Activated T-cell treated with anti-CD3 and anti-CD28 coated beads, Interleukin-2, amount 50 U/mL, for 4 hours (primary cell): ENCODE results near the gene OTOP3. TPM values are rescaled to one million over a fixed set of nuclear protein-coding genes. Genes with fewer than 3 reads are reported as not detected.
A peak's percentile ranks its signal among the peaks of the same experiment; 100 is the strongest.

Experiments
- ATAC-seq, 2 donors: fragments of 200-7000 bp; cut with Tn5 transposase; one replicate each; pipeline ENCODE4 v1.10.0; 2021
- DNase-seq: peaks from one replicate; pipeline ENCODE4 v3.0.0-alpha.2; 2020
- H3K27me3 Mint-ChIP-seq: one replicate; pipeline ENCODE4 v1.8.0; 2021; ENCODE audit warnings: low read depth, mixed read lengths
- H3K36me3 Mint-ChIP-seq: one replicate; pipeline ENCODE4 v1.8.0; 2022; ENCODE audit warnings: mixed read lengths; ENCODE audit not compliant: insufficient read depth
- H3K4me1 Mint-ChIP-seq: one replicate; pipeline ENCODE4 v1.8.0; 2021; ENCODE audit warnings: low read depth, mixed read lengths
- H3K4me3 Mint-ChIP-seq: one replicate; pipeline ENCODE4 v1.8.0; 2021; ENCODE audit warnings: mild to moderate bottlenecking, moderate library complexity, mixed read lengths
- H3K9me3 Mint-ChIP-seq: one replicate; pipeline ENCODE4 v1.8.0; 2021; ENCODE audit warnings: mixed read lengths
- total RNA-seq, 3 donors: library from RNA; stranded (reverse); gene quantifications; one replicate each; pipeline ENCODE4 v1.2.1, GENCODE V29; 2021

The OTOP3 gene, protein sequence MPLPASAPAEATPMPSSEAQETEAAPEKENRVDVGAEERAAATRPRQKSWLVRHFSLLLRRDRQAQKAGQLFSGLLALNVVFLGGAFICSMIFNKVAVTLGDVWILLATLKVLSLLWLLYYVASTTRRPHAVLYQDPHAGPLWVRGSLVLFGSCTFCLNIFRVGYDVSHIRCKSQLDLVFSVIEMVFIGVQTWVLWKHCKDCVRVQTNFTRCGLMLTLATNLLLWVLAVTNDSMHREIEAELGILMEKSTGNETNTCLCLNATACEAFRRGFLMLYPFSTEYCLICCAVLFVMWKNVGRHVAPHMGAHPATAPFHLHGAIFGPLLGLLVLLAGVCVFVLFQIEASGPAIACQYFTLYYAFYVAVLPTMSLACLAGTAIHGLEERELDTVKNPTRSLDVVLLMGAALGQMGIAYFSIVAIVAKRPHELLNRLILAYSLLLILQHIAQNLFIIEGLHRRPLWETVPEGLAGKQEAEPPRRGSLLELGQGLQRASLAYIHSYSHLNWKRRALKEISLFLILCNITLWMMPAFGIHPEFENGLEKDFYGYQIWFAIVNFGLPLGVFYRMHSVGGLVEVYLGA
- not detected for total RNA-seq

DNA sequence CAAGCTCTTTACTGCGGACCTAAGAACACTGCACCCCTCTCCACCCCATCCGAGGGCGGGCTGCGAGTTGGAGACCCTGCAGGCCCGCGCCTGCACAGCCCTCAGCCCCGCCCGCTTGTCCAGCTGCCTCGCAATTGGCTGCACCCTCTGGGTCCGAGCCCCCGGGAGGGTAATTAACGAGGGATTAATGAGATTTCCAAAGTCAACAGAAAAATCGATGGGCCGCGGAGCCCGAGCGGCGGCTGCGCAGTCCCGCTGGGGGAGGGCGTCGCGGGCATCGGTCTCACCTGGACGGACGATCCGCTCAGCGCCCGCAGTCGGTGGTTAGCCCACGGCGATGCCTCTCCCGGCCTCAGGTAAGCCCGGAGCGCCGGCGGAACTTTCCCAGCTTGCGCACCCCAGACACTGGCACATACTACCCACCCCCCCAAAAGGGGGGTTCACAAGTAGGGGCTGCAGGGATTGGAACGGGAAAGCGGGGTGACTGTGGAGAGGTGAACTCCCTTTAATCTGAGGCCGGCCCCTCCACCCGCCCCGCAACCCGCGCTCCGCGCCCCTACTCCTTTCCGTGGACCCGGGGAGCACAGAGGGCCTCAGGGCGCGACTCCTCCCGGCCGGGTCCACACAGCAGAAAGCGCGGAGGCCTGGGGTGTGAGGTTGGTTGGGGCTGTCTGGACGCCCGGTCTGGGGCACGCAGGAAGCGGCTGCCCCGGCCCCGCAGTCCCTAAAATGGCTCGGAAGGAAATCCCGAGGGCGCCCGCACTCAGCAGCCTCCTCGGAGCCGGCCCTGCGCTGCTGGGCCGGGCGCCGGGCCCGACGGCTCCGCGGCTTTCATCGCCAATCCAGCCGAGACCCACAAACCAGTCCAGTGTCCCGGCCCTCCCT is at the start of gene OTOP3:
TSS of gene OTOP3 (plus strand) at position 314 of the 885 bp plus-strand sequence. CDS start at position 338, 24 bp downstream.
- peaks cover 70% of the 10 kb centered on the region for H3K27me3 Mint-ChIP-seq

DNA sequence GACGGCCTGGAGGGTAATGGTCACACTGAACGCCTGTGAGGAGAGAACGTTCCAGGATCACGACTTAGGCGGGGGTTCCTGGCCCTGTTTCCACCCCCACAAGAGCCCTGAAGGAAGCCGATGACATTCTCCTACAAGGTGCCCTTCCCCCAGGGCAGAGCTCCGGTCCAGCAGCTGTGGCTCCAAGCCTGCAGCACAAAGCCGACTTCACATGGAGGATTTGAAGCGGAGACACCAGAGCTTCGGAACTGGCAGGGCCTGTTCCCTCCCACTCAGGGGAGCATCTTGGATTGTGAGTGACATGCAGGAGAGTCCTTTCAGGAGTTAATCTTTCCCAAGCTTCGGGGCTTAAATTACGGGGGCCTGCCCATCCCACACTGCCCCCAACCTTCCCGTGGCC is 47.2 kb upstream of the OTOP3 start:
- peaks cover 2% of the 10 kb centered on the region for H3K4me1 Mint-ChIP-seq
- H3K9me3 Mint-ChIP-seq: no peaks in the 10 kb centered on the region
- no peak overlapping the region for H3K4me3 Mint-ChIP-seq
- no peak for ATAC-seq
- H3K36me3 Mint-ChIP-seq: no peaks in the 10 kb centered on the region
- H3K27me3 Mint-ChIP-seq: peaks cover 34% of the 10 kb centered on the region
- no peak for DNase-seq

More for the DNA sequence above, at the start of gene OTOP3:
- no peaks in the 10 kb centered on the region for H3K36me3 Mint-ChIP-seq
- H3K4me1 Mint-ChIP-seq: no peaks in the 10 kb centered on the region
- DNase-seq (no peak), ATAC-seq (peak; percentile 30 to 32)
- no peak within 1 kb of the TSS for H3K4me3 Mint-ChIP-seq
- no peaks in the 10 kb centered on the region for H3K9me3 Mint-ChIP-seq

DNA sequence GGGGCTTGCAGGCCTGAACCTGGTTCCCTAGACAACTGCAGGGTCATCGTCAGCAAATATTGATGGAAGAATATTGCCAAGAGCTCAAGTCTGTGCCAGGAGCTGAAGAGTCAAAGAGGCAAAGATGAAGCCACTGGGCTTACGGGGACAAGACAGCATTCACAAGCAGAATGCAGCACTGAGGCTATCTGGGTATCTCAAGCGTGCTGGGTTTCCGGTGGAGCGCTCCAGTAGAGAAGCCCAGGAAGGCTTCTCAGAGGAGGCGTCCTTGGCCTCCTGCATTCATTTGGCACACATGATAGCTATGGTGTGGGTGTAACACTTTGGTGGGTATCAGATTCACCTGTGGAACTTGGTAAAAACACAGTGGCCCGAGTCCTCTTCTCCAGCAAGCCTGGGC is 45.1 kb upstream of the OTOP3 start:
- Mint-ChIP-seq H3K27me3 (peaks cover 45% of the 10 kb centered on the region), H3K4me3 (no peak overlapping the region), H3K9me3 (no peaks in the 10 kb centered on the region), H3K36me3 (no peaks in the 10 kb centered on the region), H3K4me1 (peaks cover 6% of the 10 kb centered on the region)
- ATAC-seq (no peak), DNase-seq (no peak)

DNA sequence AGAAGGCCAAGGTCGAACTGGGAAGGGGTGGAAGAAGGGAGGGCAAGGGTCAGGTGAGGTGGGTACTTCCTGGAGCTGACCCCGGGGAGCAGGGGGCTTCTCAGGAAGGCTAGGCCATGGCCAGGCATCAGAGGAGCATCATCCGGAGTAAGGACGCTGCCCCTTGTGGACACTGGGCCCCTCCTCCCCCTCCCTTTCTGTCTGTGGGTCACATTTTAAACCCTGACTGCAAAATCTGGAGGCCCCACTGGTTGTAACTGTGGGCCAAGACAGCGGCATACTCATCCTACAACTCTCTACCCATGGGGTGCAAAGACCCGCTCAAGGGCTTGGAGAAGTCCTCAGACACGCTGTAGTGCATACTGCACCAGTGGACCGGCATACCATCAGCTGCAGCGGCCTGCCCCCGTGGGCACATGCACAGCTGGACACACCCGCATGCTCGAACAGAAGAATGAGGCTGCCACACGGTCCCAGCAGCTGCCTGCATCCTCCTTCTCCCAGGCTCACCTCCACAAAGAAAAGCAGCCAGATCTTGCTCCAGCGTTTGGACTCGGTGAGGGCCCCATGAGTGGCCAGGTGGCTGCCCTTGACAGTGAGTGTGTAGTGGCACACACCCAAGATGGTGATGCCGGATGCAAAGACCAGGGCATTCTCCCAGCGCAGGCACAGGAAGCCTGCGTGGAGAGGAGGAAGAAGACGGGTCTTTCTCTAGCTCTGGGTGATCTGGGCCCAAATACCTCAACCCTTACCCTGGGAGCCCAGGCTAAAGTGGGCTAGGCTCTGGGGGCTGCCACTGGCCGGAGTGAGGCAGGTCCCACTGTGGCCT is 43.5 kb upstream of the OTOP3 start:
- H3K27me3 Mint-ChIP-seq: peaks cover 48% of the 10 kb centered on the region
- ATAC-seq: no peak
- no peaks in the 10 kb centered on the region for H3K36me3 Mint-ChIP-seq

DNA sequence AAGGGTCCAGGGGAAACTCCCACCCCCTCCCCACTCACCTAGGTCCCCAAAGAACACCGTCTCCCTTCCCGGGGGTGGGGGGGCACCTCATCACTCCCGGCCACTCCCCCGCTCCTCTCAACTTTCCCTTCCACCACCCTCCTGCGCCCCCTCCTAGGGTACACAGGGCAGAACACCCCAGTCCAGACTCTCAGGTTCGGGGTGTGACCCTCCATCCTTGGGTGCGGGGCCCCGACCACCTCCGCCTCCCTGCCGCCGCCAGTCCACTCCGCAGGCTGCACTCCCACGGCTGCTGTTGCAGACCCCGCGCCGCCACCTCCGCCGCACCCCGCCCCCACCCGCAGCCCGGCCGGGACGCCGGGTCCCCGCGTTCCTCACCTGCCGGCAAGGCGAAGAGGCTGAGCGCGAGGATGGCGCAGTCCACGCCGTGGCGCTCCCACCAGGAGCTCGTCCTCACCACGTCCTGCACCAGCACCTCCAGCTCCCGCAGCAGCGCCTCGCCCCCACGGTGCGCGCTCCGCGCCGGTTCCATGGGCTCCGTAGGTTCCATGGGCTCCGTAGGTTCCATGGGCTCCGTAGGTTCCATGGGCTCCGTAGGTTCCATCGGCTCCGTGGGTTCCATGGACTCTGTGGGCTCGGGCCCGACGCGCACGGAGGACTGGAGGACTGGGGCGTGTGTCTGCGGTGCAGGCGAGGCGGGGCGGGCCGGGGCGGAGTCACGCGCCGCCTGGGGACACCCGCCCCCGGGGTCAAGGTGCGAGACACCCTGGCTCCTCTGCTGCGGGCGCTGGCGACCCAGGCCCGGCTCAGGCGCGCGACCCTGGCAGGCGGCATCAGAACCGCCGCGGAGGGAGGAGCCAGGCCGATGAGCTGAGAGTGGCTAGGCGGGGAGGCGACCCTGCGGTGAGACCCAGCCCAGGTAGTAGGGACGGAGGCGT is 42.5 kb upstream of the OTOP3 start, which contains the start of gene FADS6:
TSS of gene FADS6 (minus strand) at position 660 of the 938 bp plus-strand sequence. CDS start at position 622, 38 bp downstream.
- Mint-ChIP-seq H3K4me3 (peak within 1 kb of the TSS; percentile 61), H3K4me1 (peaks cover 6% of the 10 kb centered on the region), H3K36me3 (no peaks in the 10 kb centered on the region), H3K9me3 (no peaks in the 10 kb centered on the region), H3K27me3 (peaks cover 46% of the 10 kb centered on the region)
- DNase-seq (no peak), ATAC-seq (peak; percentile 62 to 68)

More for the DNA sequence above, 43.5 kb upstream of the OTOP3 start:
- DNase-seq: no peak
- H3K4me3 Mint-ChIP-seq: no peak overlapping the region
- H3K4me1 Mint-ChIP-seq: peaks cover 6% of the 10 kb centered on the region
- no peaks in the 10 kb centered on the region for H3K9me3 Mint-ChIP-seq

DNA sequence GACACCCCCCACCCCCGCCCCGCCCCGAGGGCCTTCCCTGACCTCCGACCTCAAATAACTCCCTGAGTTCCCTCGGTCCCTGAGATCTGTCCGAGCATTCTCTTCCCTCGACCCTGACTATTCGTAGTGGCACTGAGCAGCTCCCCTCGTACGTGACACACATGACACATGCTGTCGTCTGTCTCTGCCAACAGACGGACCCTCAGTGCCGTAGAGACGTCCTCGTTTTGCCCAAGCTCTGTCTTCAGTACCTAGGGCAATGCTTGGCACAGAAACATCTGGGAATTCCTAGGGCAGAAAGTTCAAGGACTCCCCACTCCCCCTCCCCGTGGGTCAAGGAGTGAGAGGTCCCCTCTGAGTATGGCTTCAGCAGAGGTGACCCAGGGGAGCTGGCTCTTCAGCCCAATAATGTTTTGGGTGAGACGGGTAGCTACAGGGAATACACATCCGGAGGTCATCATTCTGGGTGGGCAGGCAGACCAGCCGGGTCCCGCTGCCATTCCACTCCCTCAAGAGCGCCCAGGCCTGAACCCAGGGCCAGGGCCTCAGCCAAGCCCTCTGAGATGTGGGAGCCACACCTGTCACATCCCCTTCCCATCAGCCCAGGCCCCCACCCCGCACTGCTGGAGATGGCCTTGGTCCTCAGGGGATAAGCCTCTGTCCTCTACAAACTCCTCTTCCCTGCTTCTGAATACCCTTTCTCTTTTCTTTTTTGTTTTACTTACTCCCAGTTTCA is 41.6 kb upstream of the OTOP3 start:
- DNase-seq: no peak
- no peaks in the 10 kb centered on the region for H3K36me3 Mint-ChIP-seq
- peaks cover 6% of the 10 kb centered on the region for H3K4me1 Mint-ChIP-seq
- H3K27me3 Mint-ChIP-seq: peaks cover 46% of the 10 kb centered on the region
- peak in 1 of 2 donors; percentile 12 for ATAC-seq
- H3K9me3 Mint-ChIP-seq: no peaks in the 10 kb centered on the region
- peak overlapping the region; percentile 61 for H3K4me3 Mint-ChIP-seq

DNA sequence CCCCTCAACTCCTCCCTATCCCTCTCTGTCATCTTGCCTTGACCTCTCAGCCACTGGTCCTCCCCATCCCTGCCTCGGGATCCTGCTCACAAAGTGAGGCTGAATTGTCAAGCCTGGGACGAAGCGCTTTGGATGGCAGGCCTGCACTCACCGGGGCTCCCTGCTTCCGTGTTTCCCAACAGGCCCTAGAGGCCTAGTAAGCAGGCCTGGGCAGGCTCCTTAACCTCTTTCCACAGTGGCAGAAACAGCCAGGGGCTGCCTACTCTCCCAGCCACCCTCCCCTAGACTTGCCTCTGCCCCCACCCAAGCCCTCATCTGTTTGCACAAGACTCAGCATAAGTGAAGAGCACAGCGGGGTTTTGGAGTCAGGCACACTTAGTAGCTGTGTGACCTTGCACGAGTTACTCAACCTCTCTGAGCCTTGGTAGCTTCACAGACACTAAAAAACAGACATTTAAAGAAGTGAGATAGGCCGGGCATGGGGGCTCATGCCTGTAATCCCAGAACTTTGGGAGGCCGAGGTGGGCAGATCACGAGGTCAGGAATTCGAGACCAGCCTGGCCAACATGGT is 37.2 kb upstream of the OTOP3 start:
- H3K27me3 Mint-ChIP-seq: peaks cover 50% of the 10 kb centered on the region
- DNase-seq (no peak), ATAC-seq (no peak)
- no peak overlapping the region for H3K4me3 Mint-ChIP-seq
- H3K36me3 Mint-ChIP-seq: no peaks in the 10 kb centered on the region
- H3K4me1 Mint-ChIP-seq: peaks cover 3% of the 10 kb centered on the region
- no peaks in the 10 kb centered on the region for H3K9me3 Mint-ChIP-seq

DNA sequence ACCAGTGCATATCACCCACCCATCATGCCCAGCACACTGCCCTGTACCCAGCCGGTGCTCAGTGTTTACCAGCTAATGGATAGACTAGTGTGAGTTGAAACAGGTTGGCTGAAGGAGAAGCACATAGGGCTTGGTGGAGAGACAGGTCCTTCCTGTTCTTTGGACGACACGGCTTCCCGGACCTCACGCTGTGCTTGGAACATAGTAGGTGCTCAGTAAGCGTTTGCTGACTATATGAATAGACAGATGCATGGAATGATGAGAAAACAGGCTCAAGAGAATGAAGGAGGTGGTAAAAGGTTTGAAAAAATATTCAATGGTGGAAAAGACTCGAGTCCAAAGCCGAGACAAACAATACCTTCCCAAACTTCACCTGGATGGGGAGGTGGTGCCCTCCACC is 35.5 kb upstream of the OTOP3 start:
- Mint-ChIP-seq H3K27me3 (peaks cover 42% of the 10 kb centered on the region), H3K4me1 (no peaks in the 10 kb centered on the region), H3K4me3 (no peak overlapping the region), H3K9me3 (no peaks in the 10 kb centered on the region), H3K36me3 (no peaks in the 10 kb centered on the region)
- ATAC-seq (no peak), DNase-seq (no peak)

DNA sequence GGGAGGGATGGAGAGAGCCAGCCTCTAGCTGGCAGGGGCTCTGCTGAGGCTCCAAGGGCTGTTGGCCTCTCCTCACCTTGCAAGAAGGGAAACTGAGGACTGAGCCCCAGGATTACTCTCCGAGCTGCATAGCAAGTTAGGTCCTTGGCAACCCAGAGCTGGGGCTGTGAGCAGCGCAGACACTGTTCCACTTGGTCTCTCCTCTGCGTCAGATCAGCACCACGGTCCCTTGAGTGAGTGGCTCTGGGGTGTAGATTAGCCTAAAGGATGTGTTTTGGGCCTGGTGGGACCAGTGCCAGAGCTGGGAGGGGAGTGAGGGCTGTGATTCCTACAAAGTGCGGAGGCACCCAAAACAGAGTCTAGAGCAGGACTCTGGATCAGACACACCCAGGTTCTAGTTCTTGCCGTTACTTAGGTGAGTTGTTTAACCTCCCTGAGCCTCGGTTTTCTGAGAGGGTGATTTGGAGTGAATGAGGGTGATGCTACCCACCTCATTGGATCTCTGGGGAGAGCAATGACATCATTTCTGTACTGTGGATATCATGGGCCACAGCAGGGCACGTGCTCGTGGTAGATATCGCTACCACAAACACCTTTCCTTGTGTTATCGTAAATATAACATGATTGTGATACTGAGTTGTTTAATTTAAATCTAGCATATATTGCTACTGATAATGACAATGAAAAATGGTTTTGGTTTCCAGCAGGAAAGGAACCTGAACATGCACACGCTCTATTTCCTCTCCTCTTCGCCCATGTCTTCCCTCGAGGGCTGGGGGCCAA is 34.2 kb upstream of the OTOP3 start:
- H3K4me1 Mint-ChIP-seq: peaks cover 2% of the 10 kb centered on the region
- no peaks in the 10 kb centered on the region for H3K36me3 Mint-ChIP-seq
- peaks cover 31% of the 10 kb centered on the region for H3K27me3 Mint-ChIP-seq
- no peak for ATAC-seq
- no peak for DNase-seq
- H3K9me3 Mint-ChIP-seq: no peaks in the 10 kb centered on the region
- H3K4me3 Mint-ChIP-seq: no peak overlapping the region

DNA sequence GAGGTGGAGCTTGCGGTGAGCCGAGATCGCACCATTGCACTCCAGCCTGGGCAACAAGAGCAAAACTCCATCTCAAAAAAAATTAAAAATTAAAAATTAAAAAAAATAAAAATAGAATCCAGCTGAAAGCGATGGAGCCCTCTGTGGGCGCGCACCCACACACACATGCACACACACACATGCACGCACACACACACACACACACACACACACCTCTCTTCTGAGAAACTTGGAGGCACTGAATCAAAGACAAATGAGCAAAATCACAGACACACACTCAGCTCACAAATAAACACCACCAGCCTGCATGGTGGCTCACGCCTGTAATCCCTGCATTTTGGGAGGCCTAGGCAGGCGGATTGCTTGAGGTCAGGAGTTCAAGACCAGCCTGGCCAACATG is 32.7 kb upstream of the OTOP3 start:
- H3K27me3 Mint-ChIP-seq: peaks cover 30% of the 10 kb centered on the region
- DNase-seq (no peak), ATAC-seq (no peak)
- no peaks in the 10 kb centered on the region for H3K36me3 Mint-ChIP-seq
- H3K9me3 Mint-ChIP-seq: no peaks in the 10 kb centered on the region
- no peak overlapping the region for H3K4me3 Mint-ChIP-seq
- peaks cover 2% of the 10 kb centered on the region for H3K4me1 Mint-ChIP-seq

DNA sequence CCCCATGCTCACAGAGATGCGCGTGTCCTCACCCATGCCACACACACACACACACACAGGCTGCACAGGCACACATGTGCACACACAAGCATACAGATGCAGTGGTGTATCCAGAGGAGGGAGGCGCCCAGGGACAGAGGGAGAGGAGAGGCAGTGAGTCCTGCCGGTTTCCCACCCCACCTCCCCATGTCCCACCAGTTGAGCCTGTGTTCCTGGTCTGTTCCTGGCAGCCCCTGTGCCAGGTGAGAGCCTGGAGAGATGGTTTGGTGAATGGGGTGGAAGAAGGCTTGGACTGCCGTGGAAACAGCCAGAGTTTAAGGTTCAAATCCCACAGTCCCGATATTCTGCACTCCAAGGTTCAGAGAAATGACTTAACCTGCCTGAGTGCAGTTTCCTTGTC is 32.0 kb upstream of the OTOP3 start:
- peaks cover 2% of the 10 kb centered on the region for H3K4me1 Mint-ChIP-seq
- no peaks in the 10 kb centered on the region for H3K36me3 Mint-ChIP-seq
- H3K9me3 Mint-ChIP-seq: no peaks in the 10 kb centered on the region
- no peak overlapping the region for H3K4me3 Mint-ChIP-seq
- ATAC-seq (no peak), DNase-seq (no peak)
- H3K27me3 Mint-ChIP-seq: peaks cover 30% of the 10 kb centered on the region
